ENCODE data around the gene ACTR6. TPM values are rescaled to one million over a fixed set of nuclear protein-coding genes. Genes with fewer than 3 reads are reported as not detected.

The ACTR6 gene
- total RNA-seq, 2 donors from 2014 or later = 10.3 to 32.6 TPM

DNA sequence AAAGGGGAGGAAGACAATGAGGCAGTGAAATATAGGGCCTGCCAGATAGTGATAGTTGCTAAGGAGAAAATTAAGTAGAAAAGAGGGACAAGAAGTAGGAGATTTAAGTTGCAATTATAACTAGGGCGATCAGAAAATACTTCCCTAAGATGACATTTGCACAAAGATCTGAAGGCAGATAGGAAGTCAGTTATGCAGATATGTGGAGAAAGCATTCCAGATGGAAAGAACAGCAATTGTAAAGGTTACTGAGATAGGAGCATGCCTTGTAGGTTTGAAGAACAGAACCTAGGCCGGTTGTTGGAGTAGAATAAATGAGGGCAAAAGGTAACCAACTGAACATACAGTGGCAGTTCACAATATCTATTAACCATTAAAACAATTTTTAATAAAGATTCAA lies 21.4 kb upstream of the ACTR6 start:
- DNase-seq (ENCODE audit: low spot score) = no peak
- H3K4me1 ChIP-seq (replicated peaks) = no peaks in the 10 kb centered on the region
- no peak overlapping the region for H3K27ac ChIP-seq
- no peaks in the 10 kb centered on the region for H3K9me3 ChIP-seq
- WGBS = 81% methylated on average over 2 of the region's 2 CpGs
- no peak overlapping the region for H3K4me3 ChIP-seq
- intact Hi-C loops (cut with DNase I) = no loop called here
- no peaks in the 10 kb centered on the region for H3K36me3 ChIP-seq
- TF ChIP-seq POLR2AphosphoS5 (IDR thresholded peaks at IDR 0.05) (no peak), POLR2A (IDR thresholded peaks at IDR 0.05) (no peak)
- TF ChIP-seq, protein P1, sequence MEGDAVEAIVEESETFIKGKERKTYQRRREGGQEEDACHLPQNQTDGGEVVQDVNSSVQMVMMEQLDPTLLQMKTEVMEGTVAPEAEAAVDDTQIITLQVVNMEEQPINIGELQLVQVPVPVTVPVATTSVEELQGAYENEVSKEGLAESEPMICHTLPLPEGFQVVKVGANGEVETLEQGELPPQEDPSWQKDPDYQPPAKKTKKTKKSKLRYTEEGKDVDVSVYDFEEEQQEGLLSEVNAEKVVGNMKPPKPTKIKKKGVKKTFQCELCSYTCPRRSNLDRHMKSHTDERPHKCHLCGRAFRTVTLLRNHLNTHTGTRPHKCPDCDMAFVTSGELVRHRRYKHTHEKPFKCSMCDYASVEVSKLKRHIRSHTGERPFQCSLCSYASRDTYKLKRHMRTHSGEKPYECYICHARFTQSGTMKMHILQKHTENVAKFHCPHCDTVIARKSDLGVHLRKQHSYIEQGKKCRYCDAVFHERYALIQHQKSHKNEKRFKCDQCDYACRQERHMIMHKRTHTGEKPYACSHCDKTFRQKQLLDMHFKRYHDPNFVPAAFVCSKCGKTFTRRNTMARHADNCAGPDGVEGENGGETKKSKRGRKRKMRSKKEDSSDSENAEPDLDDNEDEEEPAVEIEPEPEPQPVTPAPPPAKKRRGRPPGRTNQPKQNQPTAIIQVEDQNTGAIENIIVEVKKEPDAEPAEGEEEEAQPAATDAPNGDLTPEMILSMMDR (IDR thresholded peaks at IDR 0.05) = no peak
- no peaks in the 10 kb centered on the region for H3K27me3 ChIP-seq (replicated peaks; ENCODE audit: insufficient read depth)

DNA sequence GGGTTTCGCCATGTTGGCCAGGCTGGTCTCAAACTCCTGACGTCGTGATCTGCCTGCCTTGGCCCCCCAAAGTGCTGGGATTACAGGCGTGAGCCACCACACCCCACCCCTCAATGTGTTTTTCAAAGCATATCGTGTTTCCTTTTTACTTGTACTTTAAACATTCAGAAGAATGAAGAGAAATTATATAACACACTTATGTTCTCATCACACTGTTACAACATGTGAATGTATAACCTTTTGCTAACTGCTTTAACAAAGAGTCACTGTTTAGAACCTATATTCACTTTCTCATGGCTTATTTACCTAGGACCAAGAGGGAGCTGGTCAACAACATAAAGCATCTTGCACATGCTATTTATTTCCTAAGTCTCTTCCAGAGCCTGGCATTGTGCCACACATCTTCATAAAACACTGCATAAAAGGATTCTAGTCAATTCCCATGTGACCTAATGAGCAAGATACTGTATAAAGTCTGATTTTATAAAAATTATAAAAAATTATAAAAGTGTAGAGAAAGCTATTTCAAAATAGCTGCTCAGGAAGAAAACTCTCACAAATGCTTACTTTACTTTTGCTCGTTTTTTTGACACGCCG lies 16.0 kb upstream of the ACTR6 start:
- Histone ChIP-seq H3K9me3 (no peaks in the 10 kb centered on the region), H3K36me3 (no peaks in the 10 kb centered on the region), H3K4me1 (replicated peaks) (no peaks in the 10 kb centered on the region), H3K4me3 (no peak overlapping the region), H3K27ac (peak overlapping the region in 1 of 2 donors; percentile 57), H3K27me3 (replicated peaks; ENCODE audit: insufficient read depth) (no peaks in the 10 kb centered on the region)
- WGBS = 80% methylated on average over 8 of the region's 8 CpGs
- intact Hi-C loops (cut with DNase I) = no loop called here
- TF ChIP-seq POLR2A (IDR thresholded peaks at IDR 0.05) (no peak), POLR2AphosphoS5 (IDR thresholded peaks at IDR 0.05) (no peak)
- TF ChIP-seq, protein P1 (IDR thresholded peaks at IDR 0.05) = no peak
- no peak for DNase-seq (ENCODE audit: low spot score)

DNA sequence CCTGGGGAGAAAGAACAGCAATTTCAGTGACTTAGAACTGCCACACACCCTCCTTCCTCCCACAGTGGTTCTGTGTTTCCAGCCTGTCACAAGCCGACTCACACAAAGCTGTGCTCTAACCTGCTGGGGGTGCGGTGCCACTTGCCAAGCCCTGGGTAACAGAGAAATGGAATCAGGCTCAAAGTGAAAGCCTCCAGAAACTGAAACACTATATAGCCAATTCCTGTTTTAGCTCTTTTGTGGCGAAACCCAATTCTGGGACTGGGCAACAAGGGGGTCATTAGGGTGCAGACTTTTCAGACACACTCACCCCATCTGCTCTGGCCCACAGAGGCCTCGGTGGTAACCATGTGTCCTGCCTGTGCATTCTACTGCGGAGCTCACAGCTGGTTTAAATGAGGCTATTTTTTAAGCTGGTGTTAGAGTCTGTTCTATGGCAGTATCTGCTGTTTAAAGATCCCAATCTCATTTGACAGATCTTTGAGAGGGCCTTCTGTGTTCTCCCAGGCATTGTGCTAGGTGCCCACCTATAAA lies 15.2 kb upstream of the ACTR6 start:
- Histone ChIP-seq H3K36me3 (no peaks in the 10 kb centered on the region), H3K27me3 (replicated peaks; ENCODE audit: insufficient read depth) (no peaks in the 10 kb centered on the region), H3K9me3 (no peaks in the 10 kb centered on the region), H3K4me3 (no peak overlapping the region), H3K4me1 (replicated peaks) (no peaks in the 10 kb centered on the region), H3K27ac (peak overlapping the region; percentile 34 to 57)
- intact Hi-C loops (cut with DNase I) = no loop called here
- no peak for TF ChIP-seq POLR2AphosphoS5 (IDR thresholded peaks at IDR 0.05)
- no peak for TF ChIP-seq POLR2A (IDR thresholded peaks at IDR 0.05)
- TF ChIP-seq, protein P1 (IDR thresholded peaks at IDR 0.05) = no peak
- 26% methylated on average over 5 of the region's 5 CpGs for WGBS
- DNase-seq (ENCODE audit: low spot score) = no peak

DNA sequence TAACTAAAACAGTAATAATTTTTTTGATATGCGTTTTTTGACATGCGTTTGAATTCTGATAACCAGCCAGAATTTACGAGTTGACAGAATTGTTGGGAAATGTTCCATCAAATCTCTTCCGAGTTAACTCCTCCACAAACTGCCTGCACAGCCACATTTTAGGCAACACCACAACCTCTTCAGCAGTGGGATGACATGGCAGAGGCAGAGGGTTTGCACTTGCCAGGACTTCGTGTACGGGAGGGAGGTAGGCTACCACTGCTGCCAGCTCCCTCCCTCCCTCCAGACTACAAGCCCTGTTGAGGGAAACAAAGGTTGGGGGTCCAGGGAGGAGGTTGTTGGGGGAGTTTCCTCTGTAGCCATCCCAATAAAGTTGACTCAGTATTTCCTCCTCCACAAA lies 14.5 kb upstream of the ACTR6 start:
- Histone ChIP-seq H3K27me3 (replicated peaks; ENCODE audit: insufficient read depth) (no peaks in the 10 kb centered on the region), H3K4me3 (no peak overlapping the region), H3K36me3 (no peaks in the 10 kb centered on the region), H3K27ac (peak overlapping the region; percentile 34 to 57), H3K4me1 (replicated peaks) (no peaks in the 10 kb centered on the region), H3K9me3 (no peaks in the 10 kb centered on the region)
- intact Hi-C loops (cut with DNase I) = no loop called here
- WGBS = 13% methylated on average over 6 of the region's 6 CpGs
- no peak for DNase-seq (ENCODE audit: low spot score)
- TF ChIP-seq POLR2A (IDR thresholded peaks at IDR 0.05) (no peak), POLR2AphosphoS5 (IDR thresholded peaks at IDR 0.05) (no peak)
- TF ChIP-seq, protein P1 (IDR thresholded peaks at IDR 0.05) = no peak

DNA sequence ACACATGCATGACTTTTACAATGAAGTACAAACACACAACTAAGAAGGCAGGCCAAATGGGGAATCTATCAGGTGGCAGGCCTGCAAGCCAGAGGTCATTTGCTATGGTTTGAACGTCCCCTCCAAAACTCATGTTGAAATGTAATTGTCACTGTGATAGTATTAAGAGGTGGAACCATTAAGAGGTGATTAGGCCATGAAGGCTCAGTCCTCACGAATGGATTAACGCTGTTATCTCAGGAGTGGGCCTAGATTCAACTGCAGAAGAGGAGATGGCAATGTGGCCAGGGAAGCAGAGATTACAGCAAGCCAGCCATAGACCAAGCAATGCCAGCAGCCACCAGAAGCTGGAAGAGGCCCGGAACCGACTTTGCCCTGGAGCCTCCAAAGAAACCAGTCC lies 13.5 kb upstream of the ACTR6 start:
- WGBS = 87% methylated on average over 5 of the region's 5 CpGs
- TF ChIP-seq POLR2A (IDR thresholded peaks at IDR 0.05) (no peak), POLR2AphosphoS5 (IDR thresholded peaks at IDR 0.05) (no peak)
- TF ChIP-seq, protein P1 (IDR thresholded peaks at IDR 0.05) = no peak
- Histone ChIP-seq H3K27me3 (replicated peaks; ENCODE audit: insufficient read depth) (no peaks in the 10 kb centered on the region), H3K27ac (no peak overlapping the region), H3K9me3 (no peaks in the 10 kb centered on the region), H3K4me3 (no peak overlapping the region), H3K4me1 (replicated peaks) (no peaks in the 10 kb centered on the region), H3K36me3 (no peaks in the 10 kb centered on the region)
- no peak for DNase-seq (ENCODE audit: low spot score)
- intact Hi-C loops (cut with DNase I) = no loop called here

All from prostate gland (tissue), 2 donors.